HG02973 (cell line): ENCODE data around the gene SLC12A1.

Experiments used
- ATAC-seq: cut with Tn5 transposase; IDR thresholded peaks from one replicate; pipeline ENCODE4 v1.9.1; 2021; ENCODE audit warnings: moderate library complexity; ENCODE audit not compliant: unreplicated experiment

SLC12A1 gene

DNA sequence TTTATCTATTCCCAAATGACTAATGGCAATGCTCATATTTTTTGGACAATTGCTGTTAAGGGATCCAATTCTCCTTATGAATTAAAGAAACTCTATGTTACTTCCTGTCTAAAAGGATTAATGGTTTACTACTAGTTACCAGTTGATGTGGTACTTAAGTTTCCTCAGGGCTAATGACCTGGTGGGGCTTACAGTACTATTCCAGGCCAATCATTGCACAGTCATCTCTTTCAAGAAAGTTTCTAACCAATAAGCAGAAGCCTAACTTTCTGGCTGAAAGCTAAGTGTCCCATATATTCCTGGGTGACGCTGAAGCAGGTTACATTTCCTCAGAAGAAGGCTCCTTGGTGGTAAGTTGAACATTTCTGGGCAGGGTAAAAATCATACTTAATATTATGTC lies at the start of gene SLC12A1:
TSS of gene SLC12A1 (plus strand) at position 322 of the 400 bp plus-strand sequence. CDS start 1,418 bp downstream, outside the sequence.
- no peak for ATAC-seq

GRCh38 chr15:48168616-48169015 lies 37.5 kb upstream of the SLC12A1 start:
- no peak for ATAC-seq

GRCh38 chr15:48170981-48171380 lies 35.1 kb upstream of the SLC12A1 start:
- no peak for ATAC-seq

- ATAC-seq: no peak
These were observed 31.0 kb upstream of the SLC12A1 start for GRCh38 chr15:48175126-48175525.

- ATAC-seq: no peak
These were observed 30.0 kb upstream of the SLC12A1 start for GRCh38 chr15:48176112-48176511.

DNA sequence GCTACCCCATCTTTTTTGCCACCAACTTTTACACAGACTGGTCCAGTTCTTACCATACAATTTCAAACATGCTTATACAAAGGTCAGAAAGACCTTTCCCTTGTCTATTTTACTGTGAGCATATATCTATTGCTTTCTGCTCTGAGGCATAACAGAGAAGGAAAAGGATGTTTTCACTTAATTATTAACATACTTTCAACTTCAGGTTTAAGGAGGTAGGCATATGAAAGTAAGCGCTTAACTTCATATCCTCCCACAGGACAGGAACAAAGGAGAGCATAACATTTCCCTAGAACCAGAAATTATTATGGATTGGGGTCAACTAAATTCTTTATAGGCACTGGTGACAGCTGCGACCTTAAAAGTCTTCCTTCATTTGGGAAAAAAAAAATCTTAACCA lies 29.1 kb upstream of the SLC12A1 start:
- peak; percentile 26 for ATAC-seq

DNA sequence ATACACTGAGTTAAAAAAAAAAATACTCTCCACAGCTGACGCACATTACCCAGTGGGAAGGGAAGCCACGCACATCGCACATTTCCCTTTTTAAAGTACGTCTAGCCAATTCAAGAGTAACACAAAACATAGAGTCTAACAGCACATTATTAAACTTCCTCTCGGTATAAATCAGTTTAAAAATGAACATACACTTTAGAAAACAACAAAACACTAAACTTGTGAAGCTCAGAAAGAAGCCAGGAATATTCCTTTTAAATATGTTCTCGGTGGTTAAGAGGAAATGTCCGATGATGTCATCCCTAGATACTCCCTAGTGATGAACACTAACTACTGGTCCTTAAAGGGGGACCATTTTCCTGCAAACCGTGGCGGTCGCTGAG lies 28.7 kb upstream of the SLC12A1 start:
- ATAC-seq: peak; percentile 58

- ATAC-seq: peak; percentile 77
These were observed 28.1 kb upstream of the SLC12A1 start, which contains the start of gene MYEF2 for GRCh38 chr15:48177766-48178647. Gene MYEF2 (minus strand): TSS chr15:48178295. CDS start chr15:48178237, 58 bp downstream.

- ATAC-seq: no peak
These were observed 27.5 kb upstream of the SLC12A1 start for GRCh38 chr15:48178648-48178931.

GRCh38 chr15:48182749-48183148 lies 23.4 kb upstream of the SLC12A1 start:
- ATAC-seq: no peak

GRCh38 chr15:48185529-48185928 lies 20.6 kb upstream of the SLC12A1 start:
- no peak for ATAC-seq

GRCh38 chr15:48186271-48186670 lies 19.8 kb upstream of the SLC12A1 start:
- ATAC-seq: no peak

GRCh38 chr15:48190932-48191573 lies 15.0 kb upstream of the SLC12A1 start:
- no peak for ATAC-seq

DNA sequence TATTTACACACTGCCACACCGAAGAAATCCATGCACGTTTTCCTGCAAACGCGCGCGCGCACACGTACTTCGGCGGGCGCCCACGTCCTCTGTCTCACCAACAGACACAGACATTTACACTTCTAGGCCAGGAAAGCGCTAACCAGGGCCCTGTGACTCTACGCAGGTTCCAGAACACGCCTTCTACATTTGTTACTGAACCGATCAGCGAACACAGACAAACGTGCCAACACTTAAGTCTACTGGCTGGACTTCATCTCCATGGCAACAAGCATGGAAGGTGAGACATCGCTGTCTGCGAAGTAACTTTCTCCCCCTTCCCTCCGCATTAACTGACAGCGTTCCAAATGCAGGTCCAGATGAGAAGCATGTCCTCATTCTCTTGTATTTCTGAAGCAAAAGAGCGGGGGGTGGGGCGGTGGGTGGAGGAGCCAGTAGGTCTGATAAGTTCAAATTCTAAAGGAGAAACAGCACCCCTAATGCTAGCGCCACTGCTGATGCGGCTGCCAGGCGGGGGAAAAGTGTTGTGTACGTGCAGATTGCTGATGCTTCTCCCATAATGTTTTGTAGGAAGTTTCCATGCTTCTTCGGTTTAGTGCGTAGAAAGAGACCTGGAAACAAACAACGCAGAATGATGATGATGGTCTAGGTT lies 14.4 kb upstream of the SLC12A1 start, which contains the start of gene CTXN2:
TSS of gene CTXN2 (plus strand) at position 92 of the 652 bp plus-strand sequence. CDS start 9,636 bp downstream, outside the sequence.
- ATAC-seq: no peak

GRCh38 chr15:48202068-48202467 lies 4.0 kb upstream of the SLC12A1 start:
- no peak for ATAC-seq

- no peak for ATAC-seq
These were observed 15.2 kb downstream of the SLC12A1 start for GRCh38 chr15:48221261-48221660.

GRCh38 chr15:48221885-48222284 lies 15.8 kb downstream of the SLC12A1 start:
- ATAC-seq: no peak

DNA sequence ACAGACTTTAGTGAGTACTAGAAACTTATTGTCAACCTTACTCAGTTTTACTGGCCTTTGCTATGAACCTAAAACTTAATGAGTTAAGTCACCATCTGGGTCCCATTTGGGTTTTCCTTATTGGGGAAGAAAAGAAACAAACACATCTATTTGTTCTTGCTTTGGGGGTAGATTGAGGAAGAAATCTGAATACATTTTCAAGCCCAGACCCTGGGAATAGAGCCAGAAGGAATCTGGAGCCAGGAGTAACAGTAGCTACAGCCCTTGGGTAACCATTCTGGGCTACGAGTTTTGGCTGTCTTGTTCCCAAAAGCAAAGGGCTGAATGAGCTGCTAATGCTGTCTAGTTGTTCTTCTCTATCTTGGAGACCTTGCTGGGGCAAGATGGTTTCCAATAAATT lies 16.5 kb downstream of the SLC12A1 start:
- no peak for ATAC-seq

- no peak for ATAC-seq
These were observed 19.7 kb downstream of the SLC12A1 start for GRCh38 chr15:48225771-48226170.

GRCh38 chr15:48230498-48230897 lies 24.4 kb downstream of the SLC12A1 start:
- no peak for ATAC-seq

GRCh38 chr15:48233246-48233645 lies 27.1 kb downstream of the SLC12A1 start:
- peak; percentile 46 for ATAC-seq

DNA sequence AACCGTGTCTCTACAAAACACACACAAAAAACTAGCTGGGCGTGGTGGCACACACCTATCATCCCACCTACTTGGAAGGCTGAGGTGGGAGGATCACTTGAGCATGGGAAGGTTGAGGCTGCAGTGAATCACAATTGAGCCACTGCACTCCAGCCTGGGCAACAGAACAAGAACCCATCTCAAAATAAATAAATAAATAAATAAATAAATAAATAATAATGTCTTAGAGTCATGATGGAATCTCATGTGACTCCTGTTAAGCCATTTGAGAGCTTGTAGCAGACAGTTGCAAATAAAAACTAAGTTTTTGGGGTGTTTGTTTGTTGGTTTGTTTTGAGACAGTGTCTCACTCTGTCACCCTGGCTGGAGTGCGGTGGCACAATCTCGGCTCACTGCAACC lies 33.2 kb downstream of the SLC12A1 start:
- no peak for ATAC-seq
